Esophagus muscularis mucosa (tissue), 4 donors: ENCODE measurements around the gene MS4A10. TPM values are rescaled to one million over a fixed set of nuclear protein-coding genes. Genes with fewer than 3 reads are reported as not detected.

Experiments used
- DNase-seq: peaks from one replicate; pipeline ENCODE4 v3.0.0-alpha.2; 2017; ENCODE audit errors: extremely low spot score
- H3K27ac ChIP-seq, 4 donors: fragments of 200-600 bp; sonication (generic); replicated peaks in 1 of 4; 1 replicate in 3 of 4; 2 replicates in 1 of 4; pipeline ENCODE4 v1.5.1; 2016 to 2019; ENCODE audit warnings: mild to moderate bottlenecking in 1 of 4
- H3K27me3 ChIP-seq, 4 donors: fragments of 200-600 bp; sonication (generic); one replicate each; pipeline versions ENCODE4 v1.5.1 to v1.6.0; 2016 to 2019
- H3K36me3 ChIP-seq, 4 donors: fragments of 200-600 bp; sonication (generic); one replicate each; pipeline ENCODE4 v1.5.1; 2016 to 2019
- H3K4me1 ChIP-seq, 4 donors: fragments of 200-600 bp; sonication (generic); one replicate each; pipeline ENCODE4 v1.5.1; 2016 to 2019
- H3K4me3 ChIP-seq, 4 donors: fragments of 200-600 bp; sonication (generic); 1 replicate in 2 of 4; 2 replicates in 2 of 4; pipeline ENCODE4 v1.5.1; 2016 to 2019; ENCODE audit warnings: mild to moderate bottlenecking in 4 of 4, moderate library complexity in 1 of 4
- H3K9me3 ChIP-seq, 4 donors: fragments of 200-600 bp; sonication (generic); 1 replicate in 3 of 4; 2 replicates in 1 of 4; pipeline ENCODE4 v1.5.1; 2016 to 2019
- CTCF ChIP-seq, 3 experiments: fragments of 200-600 bp in 2 of 3; fragments of 450-650 bp in 1 of 3; sonication (generic) in 2 of 3; IDR thresholded peaks; one replicate each; pipeline ENCODE4 v1.5.1; 2017 to 2019; ENCODE audit warnings: antibody characterized with exemption in 3 of 3, mild to moderate bottlenecking in 2 of 3, moderate library complexity in 1 of 3
- EP300 ChIP-seq: sonication (generic); formaldehyde crosslinking; IDR thresholded peaks from one replicate; pipeline ENCODE4 v1.6.1; 2017; ENCODE audit warnings: antibody characterized with exemption
- POLR2A ChIP-seq: fragments of 450-650 bp; IDR thresholded peaks from one replicate; pipeline ENCODE4 v1.6.1; 2017; ENCODE audit warnings: antibody characterized with exemption, moderate library complexity, mild to moderate bottlenecking, low read depth
- POLR2AphosphoS5 ChIP-seq, 2 donors: sonication (generic); formaldehyde crosslinking; IDR thresholded peaks; one replicate each; pipeline ENCODE4 v1.6.1; 2017; ENCODE audit warnings: antibody characterized with exemption in 2 of 2
- WGBS: methylation state at CpG from one replicate; pipeline ENCODE4 v1.1.5; 2018; 5-methylcytosine and 5-hydroxymethylcytosine counted together
- intact Hi-C: fragments of 100-400 bp; cut with DNase I; formaldehyde crosslinking; loops from one replicate; pipeline ENCODE4 v1.15.1; 2023
- total RNA-seq, 4 donors: library from RNA; depleted of rRNA; stranded (reverse); fragments of >200 nt; gene quantifications; one replicate each; pipeline versions ENCODE4 v1.1.0 to v1.2.1, GENCODE V29; 2016

MS4A10 gene
- total RNA-seq, 4 donors from 2014 or later = not detected

- intact Hi-C loops = no loop called here
- no peaks in the 10 kb centered on the region for H3K4me1 ChIP-seq
- no peaks in the 10 kb centered on the region for H3K36me3 ChIP-seq
- no peak for DNase-seq
- H3K9me3 ChIP-seq = peaks cover 0 to 10% (median 0%) of the 10 kb centered on the region in 4 donors
- no peak overlapping the region for H3K27ac ChIP-seq
- 87% methylated on average over 5 of the region's 5 CpGs for WGBS
- peaks cover 0 to 14% (median 0%) of the 10 kb centered on the region in 4 donors for H3K27me3 ChIP-seq
- no peak overlapping the region for H3K4me3 ChIP-seq
- TF ChIP-seq EP300 (no peak), POLR2A (no peak), CTCF (IDR thresholded peaks at IDR 0.05) (no peak), POLR2AphosphoS5 (IDR thresholded peaks at IDR 0.05) (no peak)
These were observed 41.0 kb upstream of the MS4A10 start for GRCh38 chr11:60744114-60744513.

GRCh38 chr11:60747359-60747873, 37.7 kb upstream of the MS4A10 start:
- no peak for DNase-seq
- intact Hi-C loops = no loop called here
- no peaks in the 10 kb centered on the region for H3K4me1 ChIP-seq
- 92% methylated on average over 14 of the region's 14 CpGs for WGBS
- no peak overlapping the region for H3K4me3 ChIP-seq
- peaks cover 0 to 18% (median 0%) of the 10 kb centered on the region in 4 donors for H3K27me3 ChIP-seq
- no peaks in the 10 kb centered on the region for H3K36me3 ChIP-seq
- no peak for TF ChIP-seq POLR2A
- TF ChIP-seq EP300 = no peak
- no peak for TF ChIP-seq POLR2AphosphoS5 (IDR thresholded peaks at IDR 0.05)
- no peak for TF ChIP-seq CTCF (IDR thresholded peaks at IDR 0.05)
- no peak overlapping the region for H3K27ac ChIP-seq
- no peaks in the 10 kb centered on the region for H3K9me3 ChIP-seq

GRCh38 chr11:60748225-60748624, 36.9 kb upstream of the MS4A10 start:
- Histone ChIP-seq H3K27ac (no peak overlapping the region), H3K27me3 (peaks cover 0 to 26% (median 0%) of the 10 kb centered on the region in 4 donors), H3K4me1 (no peaks in the 10 kb centered on the region), H3K4me3 (no peak overlapping the region), H3K9me3 (no peaks in the 10 kb centered on the region), H3K36me3 (no peaks in the 10 kb centered on the region)
- 85% methylated on average over 5 of the region's 17 CpGs for WGBS
- TF ChIP-seq POLR2AphosphoS5 (IDR thresholded peaks at IDR 0.05) (no peak), EP300 (no peak), POLR2A (no peak), CTCF (IDR thresholded peaks at IDR 0.05) (no peak)
- DNase-seq = no peak
- intact Hi-C loops = no loop called here

GRCh38 chr11:60748821-60749220, 36.3 kb upstream of the MS4A10 start:
- 71% methylated on average over 8 of the region's 8 CpGs for whole genome bisulfite sequencing
- TF ChIP-seq CTCF (IDR thresholded peaks at IDR 0.05) (no peak), POLR2AphosphoS5 (IDR thresholded peaks at IDR 0.05) (no peak)

GRCh38 chr11:60750911-60751310, 34.2 kb upstream of the MS4A10 start:
- H3K9me3 ChIP-seq = no peaks in the 10 kb centered on the region
- WGBS = 71% methylated on average over 3 of the region's 3 CpGs
- H3K4me3 ChIP-seq = no peak overlapping the region
- TF ChIP-seq CTCF (IDR thresholded peaks at IDR 0.05) = no peak
- H3K36me3 ChIP-seq = no peaks in the 10 kb centered on the region
- peaks cover 0 to 36% (median 0%) of the 10 kb centered on the region in 4 donors for H3K27me3 ChIP-seq
- no peak for DNase-seq
- H3K27ac ChIP-seq = no peak overlapping the region
- no peaks in the 10 kb centered on the region for H3K4me1 ChIP-seq
- intact Hi-C loops = no loop called here

More at GRCh38 chr11:60748821-60749220, 36.3 kb upstream of the MS4A10 start:
- no peaks in the 10 kb centered on the region for H3K36me3 ChIP-seq
- H3K4me1 ChIP-seq = no peaks in the 10 kb centered on the region
- H3K4me3 ChIP-seq = no peak overlapping the region
- H3K27ac ChIP-seq = no peak overlapping the region
- DNase-seq = no peak
- intact Hi-C loops = no loop called here
- peaks cover 0 to 30% (median 0%) of the 10 kb centered on the region in 4 donors for H3K27me3 ChIP-seq
- H3K9me3 ChIP-seq = no peaks in the 10 kb centered on the region
